IPS-NIHi11 (cell line): ENCODE data around the gene C5AR1.
"Not testable (repeated sequence)": the region's sequence is repeated elsewhere in the genome, so short reads cannot be mapped to it uniquely, and the experiment has no call there.

Experiments
- DNase-seq: peaks from one replicate; pipeline ENCODE4 v3.0.0; 2012; ENCODE audit warnings: mixed read lengths, low spot score

C5AR1 gene

DNA sequence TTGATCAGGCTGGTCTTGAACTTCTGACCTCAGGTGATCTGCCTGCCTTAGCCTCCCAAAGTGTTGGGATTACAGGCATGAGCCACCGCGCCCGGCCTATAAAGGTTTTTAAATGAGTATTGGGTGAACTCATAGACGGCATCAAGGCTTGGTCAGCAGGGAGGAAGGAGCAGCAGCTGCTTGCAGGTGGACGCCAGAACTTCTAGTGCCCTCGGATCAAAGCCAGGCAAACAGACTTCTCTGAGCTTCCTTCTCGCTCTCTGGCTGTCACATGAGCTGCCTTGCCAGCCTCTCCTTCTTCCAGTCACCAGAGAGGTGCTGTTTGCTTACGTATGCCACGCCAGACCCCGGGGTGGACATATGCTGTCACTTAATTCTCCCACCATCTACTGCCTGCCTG lies 55.8 kb downstream of the C5AR1 start:
- DNase-seq, result not testable (repeated sequence)

DNA sequence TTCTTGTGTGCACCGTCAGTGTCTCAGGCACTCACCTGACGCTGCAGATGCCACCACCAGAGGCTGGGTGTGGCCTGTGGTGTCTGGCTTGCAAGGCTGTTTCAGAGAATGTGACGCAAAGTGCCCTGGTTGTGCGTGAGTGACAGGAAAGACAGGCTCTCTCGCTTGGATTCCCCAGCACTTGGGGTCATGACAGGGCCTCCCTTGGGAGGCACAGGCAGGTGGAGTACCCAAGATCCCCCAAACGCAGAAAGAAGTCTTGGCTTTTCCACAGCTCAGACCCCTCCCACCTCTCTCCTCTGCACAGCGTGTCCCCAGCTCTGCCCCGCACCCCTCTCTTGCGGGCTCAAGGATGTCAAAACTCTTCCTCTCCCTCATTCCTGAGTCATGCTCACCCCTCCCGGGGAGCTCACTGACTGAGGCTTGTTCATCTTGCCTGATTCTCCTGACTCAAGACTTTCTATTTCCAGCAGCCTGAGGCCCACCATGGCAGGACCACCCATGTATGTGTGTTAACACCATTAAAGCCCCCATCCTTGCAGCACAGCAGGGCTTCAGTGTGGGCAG lies 60.5 kb downstream of the C5AR1 start:
- no peak for DNase-seq

DNA sequence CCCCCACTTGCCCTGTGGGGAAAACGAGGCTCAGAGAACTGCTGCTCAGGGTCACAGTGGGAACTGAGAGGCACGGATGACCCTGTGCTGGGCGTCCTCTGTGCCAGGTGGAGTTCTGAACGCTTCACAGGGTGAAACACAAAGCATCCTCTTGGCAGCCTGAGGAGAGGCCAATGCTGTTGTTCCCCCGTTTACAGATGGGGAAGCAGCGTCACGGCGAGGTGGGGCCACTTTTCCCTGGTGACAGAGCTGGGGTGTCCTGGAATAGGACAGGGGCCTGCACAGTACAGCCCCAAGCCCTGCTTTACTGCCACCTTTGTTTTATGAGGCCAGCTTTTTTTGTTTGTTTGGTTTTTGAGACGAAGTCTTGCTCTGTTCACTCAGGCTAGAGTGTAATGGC lies 61.6 kb downstream of the C5AR1 start:
- DNase-seq, result no peak
